Cardiac fibroblast (primary cell): ENCODE measurements around the gene POLR2I.
"Not testable (repeated sequence)": the region's sequence is repeated elsewhere in the genome, so short reads cannot be mapped to it uniquely, and the experiment has no call there.

ENCODE experiments used
- DNase-seq, 2 donors: peaks; one replicate each; pipeline versions ENCODE4 v3.0.0 to v3.0.0-alpha.2; 2010; ENCODE audit warnings: low read depth in 2 of 2
- H3K4me3 ChIP-seq, 2 donors: replicated peaks in 1 of 2; 1 replicate in 1 of 2; 2 replicates in 1 of 2; pipeline ENCODE4 v1.5.1; 2011; ENCODE audit warnings: low read depth in 2 of 2, low read length in 2 of 2, mild to moderate bottlenecking in 2 of 2, moderate library complexity in 1 of 2
- TF ChIP-seq, protein P1 (sequence below): IDR thresholded peaks from one replicate; pipeline ENCODE4 v1.5.1; 2011; ENCODE audit warnings: low read depth, mild to moderate bottlenecking, low read length, inconsistent platforms

The POLR2I gene

DNA sequence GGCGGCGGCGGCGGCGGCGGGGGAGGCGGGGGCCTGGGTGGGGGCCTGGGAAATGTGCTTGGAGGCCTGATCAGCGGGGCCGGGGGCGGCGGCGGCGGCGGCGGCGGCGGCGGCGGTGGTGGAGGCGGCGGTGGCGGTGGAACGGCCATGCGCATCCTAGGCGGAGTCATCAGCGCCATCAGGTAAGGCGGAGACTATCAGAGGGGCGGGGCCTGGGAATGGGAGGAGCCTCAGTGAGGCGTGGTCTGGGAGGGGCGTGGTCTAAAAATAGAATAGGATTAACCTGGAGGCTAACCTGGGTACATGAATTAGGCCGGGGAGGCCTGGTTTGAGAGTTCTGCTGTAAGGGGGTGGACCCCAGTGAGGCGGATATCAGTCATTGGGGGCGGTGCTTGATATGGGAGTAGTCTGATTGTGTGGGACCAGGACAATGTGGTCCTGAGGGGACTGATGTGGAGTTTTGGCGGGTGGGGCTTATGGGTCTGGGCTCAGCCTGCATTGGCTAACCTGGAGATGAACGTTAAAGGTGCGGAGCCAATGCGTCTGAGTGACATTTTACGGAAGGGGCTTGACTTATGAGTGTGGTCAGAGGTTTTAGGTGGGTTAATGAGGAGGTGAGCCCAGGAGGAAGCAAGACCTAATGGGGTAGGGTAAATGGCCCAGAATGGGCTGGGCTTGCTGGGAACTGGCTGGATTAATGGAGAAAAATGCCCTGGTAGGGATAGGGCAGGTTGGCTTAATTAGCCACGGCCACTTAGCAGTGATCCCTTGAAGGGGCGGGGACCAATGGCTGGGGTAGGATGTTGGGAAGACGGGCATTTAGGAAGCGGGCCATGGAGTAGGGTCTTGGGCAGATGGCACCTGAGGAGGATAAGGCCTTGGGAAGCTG is 26.6 kb upstream of the POLR2I start:
- TF ChIP-seq, protein P1, sequence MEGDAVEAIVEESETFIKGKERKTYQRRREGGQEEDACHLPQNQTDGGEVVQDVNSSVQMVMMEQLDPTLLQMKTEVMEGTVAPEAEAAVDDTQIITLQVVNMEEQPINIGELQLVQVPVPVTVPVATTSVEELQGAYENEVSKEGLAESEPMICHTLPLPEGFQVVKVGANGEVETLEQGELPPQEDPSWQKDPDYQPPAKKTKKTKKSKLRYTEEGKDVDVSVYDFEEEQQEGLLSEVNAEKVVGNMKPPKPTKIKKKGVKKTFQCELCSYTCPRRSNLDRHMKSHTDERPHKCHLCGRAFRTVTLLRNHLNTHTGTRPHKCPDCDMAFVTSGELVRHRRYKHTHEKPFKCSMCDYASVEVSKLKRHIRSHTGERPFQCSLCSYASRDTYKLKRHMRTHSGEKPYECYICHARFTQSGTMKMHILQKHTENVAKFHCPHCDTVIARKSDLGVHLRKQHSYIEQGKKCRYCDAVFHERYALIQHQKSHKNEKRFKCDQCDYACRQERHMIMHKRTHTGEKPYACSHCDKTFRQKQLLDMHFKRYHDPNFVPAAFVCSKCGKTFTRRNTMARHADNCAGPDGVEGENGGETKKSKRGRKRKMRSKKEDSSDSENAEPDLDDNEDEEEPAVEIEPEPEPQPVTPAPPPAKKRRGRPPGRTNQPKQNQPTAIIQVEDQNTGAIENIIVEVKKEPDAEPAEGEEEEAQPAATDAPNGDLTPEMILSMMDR: no peak
- H3K4me3 ChIP-seq: peak overlapping the region; percentile 90 to 94
- peak; percentile 85 to 87 for DNase-seq

DNA sequence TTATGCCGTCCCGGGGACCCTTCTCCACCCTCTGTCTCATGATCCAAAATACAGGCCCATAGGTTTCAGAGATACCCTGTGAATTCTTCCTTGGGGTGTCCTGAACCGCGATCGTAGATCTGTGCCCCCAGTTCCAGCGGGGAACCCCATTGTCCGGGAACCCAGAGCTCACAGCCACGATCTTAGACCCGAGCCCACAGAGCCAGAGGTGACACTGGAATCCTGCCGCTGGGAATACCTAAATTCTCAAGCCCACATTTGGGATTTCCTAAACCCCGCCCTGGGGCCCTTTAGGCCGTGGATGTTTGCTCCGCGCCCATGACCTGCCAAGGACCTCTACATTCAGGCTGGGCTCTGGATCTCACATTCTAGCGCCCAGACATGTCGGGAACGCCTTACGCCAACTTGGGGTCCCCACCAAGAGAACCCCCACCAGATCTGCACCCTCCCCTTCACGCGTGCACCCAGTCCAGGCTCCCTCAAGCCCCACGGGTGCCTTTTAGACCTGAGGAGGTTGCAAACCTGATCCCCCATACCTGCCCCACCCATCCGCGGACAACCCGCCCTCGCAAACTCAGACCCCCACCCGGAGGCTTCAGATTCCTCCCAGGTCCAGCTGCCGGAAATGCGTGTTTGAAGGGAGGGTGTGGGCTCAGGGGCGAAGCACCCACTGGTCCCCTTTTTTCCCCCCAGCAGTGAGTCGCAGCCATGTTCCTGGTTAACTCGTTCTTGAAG is 25.8 kb upstream of the POLR2I start:
- peak overlapping the region; percentile 90 to 94 for H3K4me3 ChIP-seq
- DNase-seq: peak; percentile 60 to 64
- TF ChIP-seq, protein P1: no peak

DNA sequence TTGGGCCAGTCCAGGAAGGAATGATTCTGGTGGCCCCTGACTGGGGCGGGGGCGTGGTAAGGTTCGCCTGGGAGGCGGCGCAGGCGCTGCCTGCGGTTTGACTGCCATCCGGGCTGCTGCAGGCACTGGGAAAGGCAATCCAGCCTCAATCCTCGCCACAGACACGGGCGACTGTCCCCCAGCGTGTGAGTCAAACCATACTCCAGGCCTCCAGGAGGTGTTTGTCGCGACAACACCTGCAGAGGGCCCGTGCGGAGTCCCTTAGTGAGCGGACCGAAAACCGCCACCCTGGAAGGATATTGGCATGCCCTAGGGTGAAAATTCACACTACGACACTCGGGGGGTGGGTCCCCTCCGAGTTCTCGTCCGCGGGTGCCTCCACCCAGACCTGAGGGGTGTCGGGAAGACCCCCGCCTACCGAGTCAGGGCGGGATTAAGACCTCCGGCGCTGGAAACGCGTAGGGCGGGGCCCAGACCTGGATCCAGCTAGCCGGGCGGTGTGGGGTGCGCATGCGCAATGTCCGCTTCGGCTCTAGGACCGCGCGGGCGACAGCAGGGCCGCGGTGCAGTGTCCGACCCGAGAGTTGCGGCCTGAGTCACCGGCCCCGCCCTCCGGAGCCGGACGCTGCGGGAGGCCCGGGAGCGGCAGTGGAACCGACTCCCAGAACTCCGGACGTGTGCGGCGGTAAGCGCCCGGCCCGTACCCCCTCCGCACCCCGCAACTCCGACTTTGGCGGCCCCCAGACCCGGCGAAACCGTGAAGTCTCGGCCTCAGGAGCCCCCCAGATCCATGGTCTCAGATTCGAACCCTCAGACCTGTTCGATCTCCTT is 25.0 kb upstream of the POLR2I start, which contains the start of gene CAPNS1:
Gene CAPNS1 (plus strand): TSS at position 594 of the 831 bp plus-strand sequence. CDS start 946 bp downstream, outside the sequence.
- peak; percentile 95 to 97 for DNase-seq
- H3K4me3 ChIP-seq: peak within 1 kb of the TSS; percentile 90 to 94
- TF ChIP-seq, protein P1: no peak

DNA sequence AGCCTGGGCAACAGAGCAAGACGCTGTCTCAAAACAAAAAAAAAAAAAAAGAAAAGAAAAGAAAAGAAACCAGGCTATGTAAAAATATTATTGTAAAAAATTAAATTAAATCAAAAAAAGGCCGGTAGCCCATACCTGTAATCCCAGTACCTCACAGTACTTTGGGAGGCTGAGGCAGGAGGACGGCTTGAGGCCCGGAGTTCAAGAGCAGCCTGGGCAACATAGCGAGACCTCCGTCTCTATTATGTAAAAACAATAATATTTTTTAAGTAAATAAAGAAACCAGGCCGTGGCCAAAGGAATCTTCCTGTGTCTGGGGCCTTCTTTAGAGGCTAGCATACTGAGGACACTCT is 24.4 kb upstream of the POLR2I start:
- peak overlapping the region; percentile 90 to 94 for H3K4me3 ChIP-seq
- no peak for DNase-seq
- TF ChIP-seq, protein P1: no peak

DNA sequence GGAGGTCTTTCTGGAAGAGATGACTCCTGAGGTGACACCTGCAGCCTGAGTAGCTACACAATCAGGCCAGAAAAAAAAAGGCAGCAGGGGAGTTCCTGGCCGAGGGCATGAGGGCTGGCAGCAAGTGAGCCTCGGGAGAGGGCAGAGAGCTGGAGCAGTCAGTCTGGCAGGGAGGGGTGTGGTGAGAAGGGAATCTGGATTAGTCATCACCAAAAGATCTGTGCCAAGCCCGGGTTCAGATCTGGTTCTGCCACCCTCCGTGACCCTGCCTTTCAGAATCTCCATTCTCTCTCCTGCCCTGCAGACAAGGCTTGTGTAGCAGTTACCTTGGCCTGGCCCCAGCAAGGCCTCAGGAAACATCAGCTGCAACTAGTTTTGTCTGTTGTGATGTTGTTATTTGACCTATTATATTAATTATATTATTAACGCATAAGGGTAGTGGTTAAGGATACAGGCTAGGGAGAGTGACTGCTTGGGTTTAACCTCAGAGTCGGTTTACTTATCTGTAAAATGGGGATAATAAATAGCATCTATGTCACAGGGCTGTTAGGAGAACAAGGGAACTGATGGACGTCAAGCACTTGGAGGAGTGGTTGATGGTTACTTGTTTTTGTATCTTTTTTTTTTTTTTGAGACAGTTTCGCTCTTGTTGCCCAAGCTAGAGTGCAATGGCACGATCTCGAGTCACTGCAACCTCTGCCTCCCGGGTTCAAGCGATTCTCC is 22.4 kb upstream of the POLR2I start:
- H3K4me3 ChIP-seq: no peak overlapping the region
- peak; percentile 50 to 73 for DNase-seq
- TF ChIP-seq, protein P1: no peak

DNA sequence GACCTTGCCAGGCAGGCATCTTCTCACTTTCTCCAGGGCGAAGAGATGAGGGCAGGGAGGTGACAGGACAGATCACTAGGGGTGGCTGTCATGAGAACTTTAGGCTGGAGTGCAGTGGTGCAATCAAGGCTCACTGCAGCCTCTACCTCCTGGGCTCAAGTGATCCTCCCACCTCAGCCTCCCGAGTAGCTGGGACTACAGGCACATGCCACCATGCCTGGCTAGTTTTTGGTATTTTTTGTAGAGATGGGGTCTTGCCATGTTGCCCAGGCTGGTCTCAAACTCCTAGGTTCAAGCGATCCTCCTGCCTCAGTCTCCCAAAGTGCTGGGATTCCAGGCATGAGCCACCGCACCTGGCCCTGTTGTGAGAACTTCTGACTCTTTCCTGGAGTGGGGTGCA is 20.2 kb upstream of the POLR2I start:
- DNase-seq, H3K4me3 ChIP-seq: not testable (repeated sequence)

DNA sequence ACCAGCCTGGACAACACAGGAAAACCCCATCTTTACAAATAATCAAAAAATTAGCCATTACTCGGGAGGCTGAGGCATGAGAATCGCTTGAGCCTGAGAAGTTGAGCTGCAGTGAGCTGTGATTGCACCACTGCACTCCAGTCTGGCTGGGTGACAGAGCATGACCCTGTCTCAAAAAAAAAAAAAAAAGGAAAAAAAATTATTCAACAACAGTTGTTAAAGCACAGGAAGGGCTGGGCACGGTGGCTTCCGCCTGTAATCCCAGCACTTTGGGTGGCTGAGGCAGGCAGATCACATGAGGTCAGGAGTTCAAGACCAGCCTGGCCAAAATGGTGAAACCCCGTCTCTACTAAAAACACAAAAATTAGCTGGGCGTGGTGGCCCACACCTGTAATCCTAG is 16.5 kb upstream of the POLR2I start:
- DNase-seq, H3K4me3 ChIP-seq: not testable (repeated sequence)
